Omental fat pad (tissue), 4 donors: Measurements from ENCODE around the gene SCN8A. TPM values are rescaled to one million over a fixed set of nuclear protein-coding genes. Genes with fewer than 3 reads are reported as not detected.

ENCODE experiments used
- ATAC-seq: fragments of 150-250 bp; one replicate; pipeline ENCODE4 v1.9.1; 2016; ENCODE audit warnings: mild to moderate bottlenecking, moderate library complexity; ENCODE audit not compliant: low FRiP score
- DNase-seq: peaks from one replicate; pipeline ENCODE4 v3.0.0-alpha.2; 2019; ENCODE audit warnings: low spot score
- CTCF ChIP-seq, 3 donors: fragments of 450-650 bp; IDR thresholded peaks; one replicate each; pipeline ENCODE4 v1.5.1; 2016 to 2017; ENCODE audit warnings: antibody characterized with exemption in 3 of 3, mild to moderate bottlenecking in 3 of 3, moderate library complexity in 2 of 3
- total RNA-seq, 4 donors: library from RNA; depleted of rRNA; stranded (reverse); fragments of >200 nt; gene quantifications; one replicate each; pipeline ENCODE4 v1.1.0, GENCODE V29; 2016

Gene SCN8A
- total RNA-seq, 4 donors from 2014 or later: 0.50 to 1.4 (median 0.67) TPM

GRCh38 chr12:51755251-51755650 is 164.2 kb downstream of the SCN8A start:
- DNase-seq (no peak), ATAC-seq (no peak)
- TF ChIP-seq CTCF (IDR thresholded peaks at IDR 0.05): no peak

DNA sequence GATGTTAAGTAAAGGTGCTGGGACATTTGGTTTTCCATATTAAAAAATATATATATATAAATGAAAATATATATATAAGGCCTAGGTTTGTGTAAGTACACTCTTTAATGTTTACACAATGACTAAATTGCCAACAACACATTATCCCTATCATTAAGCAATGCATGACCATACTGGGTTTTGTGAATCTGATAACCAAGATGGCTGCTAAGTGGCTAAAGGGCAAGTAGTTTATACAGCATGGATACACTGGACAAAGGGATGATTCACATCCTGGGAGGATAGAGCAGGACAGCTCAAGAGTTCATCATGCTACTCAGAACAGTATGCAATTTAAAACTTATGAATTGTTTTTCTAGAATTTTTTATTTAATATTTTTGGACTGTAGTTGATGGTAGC is 168.1 kb downstream of the SCN8A start:
- no peak for ATAC-seq
- DNase-seq: no peak
- TF ChIP-seq CTCF (IDR thresholded peaks at IDR 0.05): no peak

- no peak for DNase-seq
- TF ChIP-seq CTCF (IDR thresholded peaks at IDR 0.05): no peak
- ATAC-seq: no peak
Observed at GRCh38 chr12:51759695-51760094, 168.7 kb downstream of the SCN8A start.

- no peak for DNase-seq
- no peak for TF ChIP-seq CTCF (IDR thresholded peaks at IDR 0.05)
Observed at GRCh38 chr12:51760231-51760630, 169.2 kb downstream of the SCN8A start.

GRCh38 chr12:51763743-51764142 is 172.7 kb downstream of the SCN8A start:
- no peak for TF ChIP-seq CTCF (IDR thresholded peaks at IDR 0.05)
- DNase-seq: no peak
- no peak for ATAC-seq

More at GRCh38 chr12:51760231-51760630, 169.2 kb downstream of the SCN8A start:
- ATAC-seq: no peak

DNA sequence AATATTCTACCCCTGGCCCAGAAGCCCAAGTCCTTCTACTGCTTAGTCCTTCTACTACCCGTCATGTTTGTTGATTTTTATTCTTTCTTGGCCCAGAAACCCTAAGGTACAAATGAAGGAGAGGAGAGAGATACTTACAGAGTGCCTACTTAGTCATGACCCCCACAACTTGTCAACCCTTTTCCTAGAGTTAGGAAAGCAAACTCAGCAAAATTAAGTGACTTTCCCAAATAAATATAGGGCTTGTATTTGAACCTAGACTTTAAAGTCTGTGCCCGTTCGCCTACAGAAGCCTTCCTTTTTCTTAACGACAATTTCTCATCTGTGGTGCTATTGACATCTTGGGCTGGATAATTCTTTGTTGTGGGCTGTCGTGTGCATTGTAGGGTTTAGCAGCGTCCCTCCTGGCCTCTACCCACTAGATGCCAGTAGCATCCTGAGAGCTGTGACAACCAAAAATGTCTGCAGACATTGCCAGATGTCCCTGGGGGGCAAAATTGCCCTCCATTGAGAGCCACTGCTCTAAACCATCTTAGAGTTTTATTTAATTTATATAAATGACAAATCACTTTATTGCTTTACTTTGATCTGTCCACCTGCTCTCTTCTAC is 175.1 kb downstream of the SCN8A start:
- ATAC-seq (no peak), DNase-seq (no peak)
- no peak for TF ChIP-seq CTCF (IDR thresholded peaks at IDR 0.05)

DNA sequence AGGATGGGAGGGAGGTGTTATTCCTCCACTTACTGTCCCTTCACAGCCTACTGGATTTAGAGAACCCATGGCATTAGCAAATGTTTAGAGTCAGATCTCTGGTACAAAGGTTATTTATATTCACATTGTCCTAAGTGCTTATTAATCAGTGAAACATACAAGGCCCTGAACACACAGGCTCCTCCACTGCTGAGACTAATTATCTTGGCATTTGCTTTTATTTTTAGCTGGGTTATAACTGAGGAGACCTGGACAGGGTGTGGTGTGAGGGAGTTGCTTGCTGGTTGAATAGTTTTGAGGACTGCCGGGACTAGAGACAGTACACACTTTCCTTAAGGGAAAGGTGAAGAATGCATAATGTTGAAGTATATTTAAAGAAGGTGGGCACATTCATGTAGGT is 180.0 kb downstream of the SCN8A start:
- no peak for DNase-seq
- no peak for TF ChIP-seq CTCF (IDR thresholded peaks at IDR 0.05)
- no peak for ATAC-seq
